ENCODE results near the gene TNRC6A. TPM values are rescaled to one million over a fixed set of nuclear protein-coding genes. Genes with fewer than 3 reads are reported as not detected.

TNRC6A gene
- total RNA-seq, 1 donor from 2014 or later = 55.7 TPM

DNA sequence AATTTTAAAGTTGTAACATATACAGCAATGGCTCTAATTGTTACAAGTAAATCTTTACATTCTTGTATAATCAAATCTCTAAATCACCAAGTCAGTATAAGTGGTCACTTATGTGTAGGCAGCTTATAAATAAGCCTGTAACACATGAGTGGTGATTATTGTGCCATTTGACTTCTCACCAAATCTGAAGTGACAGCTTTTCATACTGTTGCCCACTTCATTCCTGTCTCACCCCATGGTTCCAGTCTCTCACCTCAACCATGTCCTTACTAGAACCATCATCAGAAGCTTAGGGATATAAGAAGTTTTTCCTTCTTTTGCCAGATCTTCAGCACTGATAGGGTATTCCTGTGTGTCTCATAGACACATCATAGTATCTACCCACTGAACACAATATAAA lies 23.5 kb downstream of the TNRC6A start:
- Mint-ChIP-seq H3K4me1 (peaks cover 20% of the 10 kb centered on the region), H3K9me3 (no peaks in the 10 kb centered on the region), H3K4me3 (no peak overlapping the region), H3K36me3 (peaks cover 2% of the 10 kb centered on the region), H3K27ac (no peak overlapping the region), H3K27me3 (ENCODE audit: insufficient read depth, low read depth) (no peaks in the 10 kb centered on the region)
- Histone ChIP-seq H3K27me3 (no peaks in the 10 kb centered on the region), H3K4me1 (peaks cover 24% of the 10 kb centered on the region), H2AFZ (replicated peaks) (no peak overlapping the region), H3K9me3 (ENCODE audit: low read depth) (no peaks in the 10 kb centered on the region), H3K36me3 (no peaks in the 10 kb centered on the region), H4K20me1 (ENCODE audit: low read depth) (peaks cover 100% of the 10 kb centered on the region), H3K79me2 (ENCODE audit: low read depth) (peaks cover 100% of the 10 kb centered on the region), H3K9ac (no peak overlapping the region), H3K4me3 (no peak overlapping the region), H3K4me2 (no peak overlapping the region), H3F3A (ENCODE audit: low read depth) (peaks cover 3% of the 10 kb centered on the region), H3K27ac (no peak overlapping the region)
- TF ChIP-seq EZH2 (IDR thresholded peaks at IDR 0.05) = no peak
- no peak for TF ChIP-seq EZH2phosphoT487 (IDR thresholded peaks at IDR 0.05)
- TF ChIP-seq, protein P1, sequence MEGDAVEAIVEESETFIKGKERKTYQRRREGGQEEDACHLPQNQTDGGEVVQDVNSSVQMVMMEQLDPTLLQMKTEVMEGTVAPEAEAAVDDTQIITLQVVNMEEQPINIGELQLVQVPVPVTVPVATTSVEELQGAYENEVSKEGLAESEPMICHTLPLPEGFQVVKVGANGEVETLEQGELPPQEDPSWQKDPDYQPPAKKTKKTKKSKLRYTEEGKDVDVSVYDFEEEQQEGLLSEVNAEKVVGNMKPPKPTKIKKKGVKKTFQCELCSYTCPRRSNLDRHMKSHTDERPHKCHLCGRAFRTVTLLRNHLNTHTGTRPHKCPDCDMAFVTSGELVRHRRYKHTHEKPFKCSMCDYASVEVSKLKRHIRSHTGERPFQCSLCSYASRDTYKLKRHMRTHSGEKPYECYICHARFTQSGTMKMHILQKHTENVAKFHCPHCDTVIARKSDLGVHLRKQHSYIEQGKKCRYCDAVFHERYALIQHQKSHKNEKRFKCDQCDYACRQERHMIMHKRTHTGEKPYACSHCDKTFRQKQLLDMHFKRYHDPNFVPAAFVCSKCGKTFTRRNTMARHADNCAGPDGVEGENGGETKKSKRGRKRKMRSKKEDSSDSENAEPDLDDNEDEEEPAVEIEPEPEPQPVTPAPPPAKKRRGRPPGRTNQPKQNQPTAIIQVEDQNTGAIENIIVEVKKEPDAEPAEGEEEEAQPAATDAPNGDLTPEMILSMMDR (IDR thresholded peaks at IDR 0.05) = no peak
- no peak for DNase-seq (ENCODE audit: low spot score)

DNA sequence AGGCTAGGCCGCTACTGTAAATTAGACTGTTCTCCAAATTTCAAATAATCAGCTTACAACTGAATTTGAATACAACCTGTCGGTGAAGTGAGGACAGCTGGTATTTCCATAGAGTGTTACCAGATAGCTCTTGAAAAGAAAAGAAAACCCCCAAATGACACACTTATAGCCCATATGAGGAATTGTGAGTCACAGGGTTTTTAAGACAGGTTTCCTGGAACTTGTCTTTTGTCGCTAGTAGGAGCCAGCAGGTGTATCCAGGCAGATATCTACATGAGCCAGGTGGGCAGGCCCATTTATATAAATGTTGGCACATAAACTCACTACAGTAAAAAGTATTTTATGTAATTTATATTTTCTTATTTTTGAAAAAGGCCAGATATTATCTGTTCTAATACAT lies 24.0 kb downstream of the TNRC6A start:
- Histone ChIP-seq H2AFZ (replicated peaks) (no peak overlapping the region), H3K79me2 (ENCODE audit: low read depth) (peaks cover 100% of the 10 kb centered on the region), H3K9me3 (ENCODE audit: low read depth) (no peaks in the 10 kb centered on the region), H4K20me1 (ENCODE audit: low read depth) (peaks cover 100% of the 10 kb centered on the region), H3K4me2 (no peak overlapping the region), H3K9ac (no peak overlapping the region), H3K36me3 (no peaks in the 10 kb centered on the region), H3K27me3 (no peaks in the 10 kb centered on the region), H3F3A (ENCODE audit: low read depth) (peaks cover 3% of the 10 kb centered on the region), H3K4me1 (peaks cover 24% of the 10 kb centered on the region), H3K27ac (no peak overlapping the region), H3K4me3 (no peak overlapping the region)
- no peaks in the 10 kb centered on the region for H3K27me3 Mint-ChIP-seq (ENCODE audit: insufficient read depth, low read depth)
- peaks cover 2% of the 10 kb centered on the region for H3K36me3 Mint-ChIP-seq
- no peaks in the 10 kb centered on the region for H3K9me3 Mint-ChIP-seq
- no peak overlapping the region for H3K27ac Mint-ChIP-seq
- DNase-seq (ENCODE audit: low spot score) = no peak
- no peak for TF ChIP-seq EZH2 (IDR thresholded peaks at IDR 0.05)
- TF ChIP-seq EZH2phosphoT487 (IDR thresholded peaks at IDR 0.05) = no peak
- no peak overlapping the region for H3K4me3 Mint-ChIP-seq
- peaks cover 18% of the 10 kb centered on the region for H3K4me1 Mint-ChIP-seq

DNA sequence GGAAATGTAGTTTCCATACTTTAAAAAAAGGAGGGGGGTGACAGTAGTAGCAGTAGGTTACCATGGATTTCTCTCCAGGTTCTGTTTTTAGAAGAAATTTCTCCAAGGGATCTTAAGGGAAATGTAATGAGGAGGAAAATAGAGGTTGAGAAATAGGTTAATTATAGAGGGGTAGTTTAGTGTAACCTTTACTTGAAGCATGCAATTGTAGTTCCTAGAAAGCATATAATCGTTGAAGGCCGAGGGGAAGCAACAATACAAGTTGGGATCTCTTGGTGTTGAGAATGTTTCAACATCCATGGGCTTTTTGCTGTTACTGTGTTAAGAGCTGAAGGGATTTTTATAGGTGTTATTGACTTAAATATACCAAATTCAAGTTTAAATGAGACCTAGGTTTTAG lies 25.1 kb downstream of the TNRC6A start:
- Mint-ChIP-seq H3K4me1 (peaks cover 18% of the 10 kb centered on the region), H3K36me3 (no peaks in the 10 kb centered on the region), H3K27ac (no peak overlapping the region), H3K4me3 (no peak overlapping the region), H3K9me3 (no peaks in the 10 kb centered on the region), H3K27me3 (ENCODE audit: insufficient read depth, low read depth) (no peaks in the 10 kb centered on the region)
- Histone ChIP-seq H3K4me3 (no peak overlapping the region), H3K36me3 (no peaks in the 10 kb centered on the region), H3K9ac (no peak overlapping the region), H2AFZ (replicated peaks) (no peak overlapping the region), H3K4me1 (peaks cover 17% of the 10 kb centered on the region), H3K9me3 (ENCODE audit: low read depth) (no peaks in the 10 kb centered on the region), H3K27me3 (no peaks in the 10 kb centered on the region), H3F3A (ENCODE audit: low read depth) (no peaks in the 10 kb centered on the region), H3K79me2 (ENCODE audit: low read depth) (peaks cover 100% of the 10 kb centered on the region), H3K27ac (no peak overlapping the region), H4K20me1 (ENCODE audit: low read depth) (peaks cover 100% of the 10 kb centered on the region), H3K4me2 (no peak overlapping the region)
- no peak for DNase-seq (ENCODE audit: low spot score)
- no peak for TF ChIP-seq EZH2 (IDR thresholded peaks at IDR 0.05)
- TF ChIP-seq, protein P1 (IDR thresholded peaks at IDR 0.05) = no peak

DNA sequence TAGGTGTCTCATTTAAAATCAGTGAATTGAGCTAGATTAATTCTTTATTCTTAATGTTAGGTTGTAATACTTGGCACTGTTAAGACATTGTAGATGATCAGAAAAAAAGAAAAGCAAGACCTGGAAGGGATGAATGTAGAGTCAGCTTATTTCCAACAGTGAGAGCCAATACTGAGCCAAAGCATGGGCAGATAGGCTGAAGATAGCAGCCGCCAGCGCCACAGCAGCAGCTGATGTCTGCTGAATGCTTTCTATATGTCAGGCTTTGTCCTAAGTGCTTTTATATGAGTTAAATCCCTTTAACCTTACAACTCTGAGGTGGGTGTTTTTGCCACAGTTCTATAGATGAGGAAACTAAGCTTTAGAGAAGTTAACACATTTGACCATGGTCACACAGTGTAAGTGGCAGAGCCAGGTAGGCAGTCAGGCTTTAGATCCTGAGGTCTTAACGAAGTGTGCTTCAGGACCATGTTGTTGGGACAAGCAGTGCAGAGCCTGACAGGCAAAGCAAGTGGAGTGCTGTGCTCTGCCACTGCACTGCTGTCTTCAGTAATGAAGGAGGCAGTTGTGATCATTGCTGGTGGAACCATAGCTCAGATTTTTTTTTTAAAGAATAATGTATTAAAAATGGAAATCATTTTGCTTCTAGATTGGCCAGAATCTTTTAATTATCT lies 25.9 kb downstream of the TNRC6A start:
- Histone ChIP-seq H3K27ac (no peak overlapping the region), H3F3A (ENCODE audit: low read depth) (no peaks in the 10 kb centered on the region), H3K4me2 (no peak overlapping the region), H3K9ac (no peak overlapping the region), H3K79me2 (ENCODE audit: low read depth) (peaks cover 100% of the 10 kb centered on the region), H3K4me3 (no peak overlapping the region), H3K36me3 (no peaks in the 10 kb centered on the region), H3K9me3 (ENCODE audit: low read depth) (no peaks in the 10 kb centered on the region), H2AFZ (replicated peaks) (no peak overlapping the region), H3K4me1 (peaks cover 17% of the 10 kb centered on the region), H4K20me1 (ENCODE audit: low read depth) (peaks cover 100% of the 10 kb centered on the region), H3K27me3 (no peaks in the 10 kb centered on the region)
- Mint-ChIP-seq H3K4me3 (no peak overlapping the region), H3K9me3 (no peaks in the 10 kb centered on the region), H3K36me3 (no peaks in the 10 kb centered on the region), H3K27ac (no peak overlapping the region), H3K27me3 (ENCODE audit: insufficient read depth, low read depth) (no peaks in the 10 kb centered on the region), H3K4me1 (peaks cover 17% of the 10 kb centered on the region)
- DNase-seq (ENCODE audit: low spot score) = peak; percentile 17
- TF ChIP-seq, protein P1 (IDR thresholded peaks at IDR 0.05) = no peak
- TF ChIP-seq EZH2phosphoT487 (IDR thresholded peaks at IDR 0.05) = no peak
- TF ChIP-seq EZH2 (IDR thresholded peaks at IDR 0.05) = no peak
